ENCODE measurements around the gene GRIN2C. TPM values are rescaled to one million over a fixed set of nuclear protein-coding genes. Genes with fewer than 3 reads are reported as not detected.

The GRIN2C gene
- total and polyA plus RNA-seq, 9 of the 15 experiments (the other 6 are each of a cell fraction or from before 2014, with no cell fraction given), result under 0.01 to 0.33 (median 0.10) TPM; not detected in 2

GRCh38 chr17:74842599-74843351 is 16.9 kb downstream of the GRIN2C start (continued):
- peak; percentile 49 for TF ChIP-seq REST (IDR thresholded peaks at IDR 0.05; ENCODE audit: borderline replicate concordance)
- TF ChIP-seq REST (CRISPR knock-in tag; IDR thresholded peaks at IDR 0.05; ENCODE audit: low read depth), result no peak
- peak; percentile 68 to 74 for TF ChIP-seq NRF1 (conservative IDR thresholded peaks at IDR 0.05 in 1 of 2, IDR thresholded peaks at IDR 0.05 in 1 of 2)
- TF ChIP-seq PCBP1 (IDR thresholded peaks at IDR 0.05; ENCODE audit: low read depth, low read length, poor library complexity, severe bottlenecking), result peak; percentile 60
- peak; percentile 35; the same call in 1 of the 2 replicates for TF ChIP-seq VEZF1 (CRISPR knock-in tag; IDR thresholded peaks at IDR 0.05)
- peak; percentile 20; the same call in 1 of the 2 replicates for TF ChIP-seq CTBP1 (IDR thresholded peaks at IDR 0.05; ENCODE audit: borderline replicate concordance)
- no peak for TF ChIP-seq SP2 (IDR thresholded peaks at IDR 0.05; ENCODE audit: extremely low read depth, low read depth, low read length, poor library complexity, severe bottlenecking)
- peak; percentile 44; the same call in 1 of the 2 replicates for TF ChIP-seq POLR2G (IDR thresholded peaks at IDR 0.05; ENCODE audit: low read depth, low read length)

Data from K562 (cell line).